Hematopoietic multipotent progenitor cell treated with erythropoietin and hydrocortisone succinate and interleukin-3 and kit ligand, for 6 days (in vitro differentiated cells): Measurements from ENCODE around the gene KRTAP4-5.
"Not testable (repeated sequence)": the region's sequence is repeated elsewhere in the genome, so short reads cannot be mapped to it uniquely, and the experiment has no call there.

Experiments
- DNase-seq: peaks from one replicate; pipeline ENCODE4 v3.0.0-alpha.2; 2015

The KRTAP4-5 gene

GRCh38 chr17:41149652-41149985, at the start of gene KRTAP4-5:
Gene KRTAP4-5, minus strand, starts transcription at chr17:41149825. Its CDS starts 58 bp downstream, at chr17:41149767.
- DNase-seq, result no peak

- DNase-seq, result no peak
These were observed 46.4 kb upstream of the KRTAP4-5 start for GRCh38 chr17:41196068-41196467.

GRCh38 chr17:41190328-41190727, 40.7 kb upstream of the KRTAP4-5 start:
- DNase-seq, result no peak

DNA sequence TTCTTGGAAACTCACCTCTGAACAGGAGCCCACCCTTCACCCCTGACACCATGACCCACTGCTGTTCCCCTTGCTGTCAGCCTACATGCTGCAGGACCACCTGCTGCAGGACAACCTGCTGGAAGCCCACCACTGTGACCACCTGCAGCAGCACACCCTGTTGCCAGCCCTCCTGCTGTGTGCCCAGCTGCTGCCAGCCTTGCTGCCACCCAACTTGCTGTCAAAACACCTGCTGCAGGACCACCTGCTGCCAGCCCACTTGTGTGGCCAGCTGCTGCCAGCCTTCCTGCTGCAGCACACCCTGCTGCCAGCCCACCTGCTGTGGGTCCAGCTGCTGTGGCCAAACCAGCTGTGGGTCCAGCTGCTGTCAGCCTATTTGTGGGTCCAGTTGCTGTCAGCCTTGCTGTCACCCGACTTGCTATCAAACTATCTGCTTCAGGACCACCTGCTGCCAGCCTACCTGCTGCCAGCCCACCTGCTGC, 40.3 kb upstream of the KRTAP4-5 start, which contains the start of gene KRTAP9-1:
Gene KRTAP9-1 (plus strand): TSS at position 51 of the 482 bp plus-strand sequence. CDS start 0 bp downstream, at position 51.
- DNase-seq, result not testable (repeated sequence)

GRCh38 chr17:41186872-41187271, 37.2 kb upstream of the KRTAP4-5 start:
- no peak for DNase-seq

DNA sequence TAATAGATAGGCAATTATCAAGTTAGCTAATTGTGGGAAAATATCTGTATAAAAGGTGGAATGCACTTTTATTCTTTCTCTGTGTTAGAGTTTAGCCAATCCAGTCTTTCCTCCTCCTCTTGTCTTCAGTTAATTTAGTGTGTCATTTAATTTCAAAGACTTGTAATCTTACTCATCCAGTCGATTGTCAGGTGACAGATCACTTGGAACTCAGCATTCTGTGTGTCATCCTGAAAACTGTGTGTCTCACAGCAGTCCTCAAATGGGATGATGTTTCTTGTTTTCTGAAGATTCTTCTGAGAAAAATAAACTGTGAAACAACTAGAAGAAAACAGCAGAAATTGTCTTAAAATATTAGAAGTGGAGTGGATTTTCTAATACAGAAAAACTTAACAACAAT, 35.4 kb upstream of the KRTAP4-5 start:
- DNase-seq, result no peak

- no peak for DNase-seq
These were observed 34.9 kb upstream of the KRTAP4-5 start, which contains the start of gene KRTAP4-1 for GRCh38 chr17:41184480-41184961. Gene KRTAP4-1, minus strand, starts transcription at chr17:41184911. Its CDS starts 57 bp downstream, at chr17:41184854.

DNA sequence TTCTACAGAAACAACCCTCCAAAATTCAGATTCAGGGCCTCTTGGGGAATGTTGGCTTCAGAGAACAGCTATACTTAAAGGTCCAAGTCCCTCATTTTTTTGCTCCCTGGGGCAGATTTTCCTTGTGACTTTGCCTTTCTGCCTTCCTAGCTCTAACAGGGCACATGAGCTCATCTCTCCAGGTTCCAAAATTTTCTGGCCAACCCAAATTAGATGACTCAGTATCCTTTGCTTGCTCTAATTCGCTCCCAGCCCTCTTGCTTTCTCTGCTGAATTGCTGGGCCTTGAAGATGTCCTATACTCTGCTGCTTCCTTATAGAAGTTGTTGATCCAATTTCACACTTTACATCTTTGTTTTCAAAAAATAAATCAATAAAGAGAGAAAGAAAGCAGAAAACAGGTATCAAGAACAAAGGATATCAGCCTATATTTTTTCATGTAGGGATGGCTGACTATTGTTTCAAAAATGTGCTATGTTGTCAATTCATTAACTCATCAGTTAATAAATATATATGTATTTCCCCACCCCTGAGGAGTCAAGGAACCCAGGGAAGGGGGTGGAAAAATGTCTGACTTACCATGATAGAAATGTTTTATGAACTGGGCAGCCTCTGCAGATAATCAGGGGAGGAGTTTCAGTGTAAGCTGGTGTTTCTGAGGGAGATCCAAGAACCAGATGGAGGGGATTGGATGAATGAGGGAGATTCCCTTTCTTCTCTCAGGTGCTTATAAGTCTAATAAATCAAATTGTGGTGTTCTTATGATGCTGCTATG, 29.4 kb upstream of the KRTAP4-5 start:
- no peak for DNase-seq

- no peak for DNase-seq
These were observed 28.7 kb upstream of the KRTAP4-5 start for GRCh38 chr17:41178341-41178740.

DNA sequence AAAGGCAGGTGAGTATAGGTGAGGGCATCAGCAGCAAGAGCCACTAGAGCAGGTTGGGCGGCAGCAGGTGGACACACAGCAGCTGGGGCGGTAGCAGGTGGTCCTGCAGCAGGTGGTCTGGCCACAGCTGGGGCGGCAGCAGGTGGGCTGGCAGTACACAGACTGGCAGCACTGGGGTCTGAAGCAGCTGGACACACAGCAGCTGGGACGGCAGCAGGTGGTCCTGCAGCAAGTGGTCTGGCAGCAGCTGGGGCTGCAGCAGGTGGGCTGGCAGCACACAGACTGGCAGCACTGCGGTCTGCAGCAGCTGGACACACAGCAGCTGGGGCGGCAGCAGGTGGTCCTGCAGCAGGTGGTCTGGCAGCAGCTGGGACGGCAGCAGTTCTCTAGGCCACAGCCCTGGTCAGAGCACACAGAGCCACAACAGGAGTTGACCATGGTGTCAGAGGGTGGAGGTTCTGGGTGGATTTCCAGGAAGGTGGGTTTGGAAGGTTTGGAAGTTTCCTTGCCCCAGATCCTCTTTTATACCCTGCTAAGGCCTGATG, 28.2 kb upstream of the KRTAP4-5 start, which contains the start of gene KRTAP4-2:
Gene KRTAP4-2 (minus strand): TSS at position 495 of the 545 bp plus-strand sequence. CDS start 57 bp downstream, at position 438.
- no peak for DNase-seq

DNA sequence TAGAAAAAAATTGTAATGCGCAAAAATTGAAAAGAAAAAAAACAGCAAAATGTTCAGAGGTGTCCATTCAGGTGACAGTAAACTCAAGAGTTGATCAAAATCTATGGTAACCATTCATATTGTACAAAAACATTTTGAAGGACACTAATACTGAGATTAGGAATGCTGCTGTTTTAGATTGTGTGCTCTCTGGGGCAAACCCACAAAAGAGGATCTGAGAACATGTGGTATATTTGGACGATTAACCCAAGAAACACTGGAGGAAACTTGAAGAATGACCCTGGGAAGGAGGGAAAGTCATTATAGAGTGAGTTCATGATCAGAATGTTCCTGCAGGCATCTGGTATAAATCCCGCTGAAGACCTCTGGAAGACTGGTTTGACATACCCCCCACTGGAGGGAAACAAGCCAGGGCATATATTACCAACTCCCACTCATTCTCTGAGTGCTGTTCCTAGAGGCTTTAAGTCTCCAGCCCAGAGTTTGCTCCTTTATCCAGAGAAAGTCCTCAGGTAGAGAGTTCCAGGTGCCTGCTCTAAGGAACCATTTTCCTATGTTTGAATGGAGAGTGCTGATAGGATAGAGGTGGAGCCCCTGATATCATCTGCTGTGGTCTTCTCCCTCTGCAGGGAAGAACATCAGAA, 27.2 kb upstream of the KRTAP4-5 start:
- DNase-seq, result no peak

- DNase-seq, result no peak
These were observed 22.3 kb upstream of the KRTAP4-5 start for GRCh38 chr17:41171886-41172285.

DNA sequence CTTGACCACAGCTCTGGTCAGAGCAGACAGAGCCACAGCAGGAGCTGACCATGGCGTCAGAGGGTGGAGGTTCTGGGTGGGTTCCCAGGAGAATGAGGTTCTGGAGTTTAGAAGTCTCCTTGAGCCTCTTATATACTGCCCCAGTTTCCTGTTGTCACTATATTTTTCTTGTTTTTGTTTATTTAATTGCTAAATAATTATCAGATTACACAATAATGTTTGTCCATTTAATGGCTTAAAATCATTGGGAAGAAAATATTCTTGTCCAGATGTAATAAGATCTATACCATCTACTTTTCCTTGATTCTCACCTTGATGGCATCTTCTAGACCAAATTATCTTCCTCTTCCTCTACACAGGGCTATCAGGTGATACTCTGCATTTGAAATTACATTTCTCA, 18.5 kb upstream of the KRTAP4-5 start, which contains the start of gene KRTAP4-3:
Gene KRTAP4-3 (minus strand): TSS at position 101 of the 400 bp plus-strand sequence. CDS start 49 bp downstream, at position 52.
- no peak for DNase-seq

GRCh38 chr17:41167561-41167960, 17.9 kb upstream of the KRTAP4-5 start:
- no peak for DNase-seq

- DNase-seq, result no peak
These were observed 14.2 kb upstream of the KRTAP4-5 start for GRCh38 chr17:41163828-41164227.

DNA sequence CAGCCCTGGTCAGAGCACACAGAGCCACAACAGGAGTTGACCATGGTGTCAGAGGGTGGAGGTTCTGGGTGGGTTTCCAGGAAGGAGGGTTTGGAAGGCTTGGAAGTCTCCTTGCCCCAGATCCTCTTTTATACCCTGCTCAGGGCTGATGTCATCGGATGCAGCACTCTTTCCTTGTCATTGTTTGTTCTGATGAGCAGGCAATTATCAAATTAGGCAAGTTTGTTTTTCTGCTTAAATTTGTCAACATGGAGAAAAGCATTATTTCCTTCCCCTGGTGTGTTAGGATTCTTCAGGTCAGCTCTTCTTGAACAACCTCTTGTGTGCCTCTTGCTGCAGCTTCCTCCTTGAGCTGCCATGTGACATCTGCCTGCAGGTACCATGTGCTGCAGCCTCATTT, 11.0 kb upstream of the KRTAP4-5 start, which contains the start of gene KRTAP4-4:
Gene KRTAP4-4 (minus strand): TSS at position 101 of the 400 bp plus-strand sequence. CDS start 57 bp downstream, at position 44.
- no peak for DNase-seq

GRCh38 chr17:41160190-41160589, 10.6 kb upstream of the KRTAP4-5 start:
- DNase-seq, result not testable (repeated sequence)

DNA sequence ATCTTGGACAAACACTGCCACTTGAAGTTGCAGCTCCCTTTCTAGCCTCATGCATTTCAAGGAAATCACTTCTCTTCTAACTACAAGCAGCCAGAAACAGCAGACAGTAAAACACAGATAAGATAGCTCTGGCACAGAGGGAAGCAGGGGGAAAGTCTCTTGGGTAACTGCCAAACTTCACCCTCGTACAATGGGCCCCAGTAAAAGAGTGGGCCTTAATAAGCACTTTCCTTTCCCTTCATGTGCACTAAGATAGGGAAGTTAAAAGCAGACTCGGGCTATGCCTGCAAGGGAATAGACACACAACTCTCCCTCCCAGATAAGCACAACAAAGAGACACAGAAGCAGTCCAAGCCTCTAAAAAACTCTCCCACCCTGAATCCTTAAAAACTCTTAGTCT, 4.2 kb upstream of the KRTAP4-5 start:
- DNase-seq, result peak; percentile 45

GRCh38 chr17:41151525-41151924, 1.9 kb upstream of the KRTAP4-5 start:
- DNase-seq, result no peak

GRCh38 chr17:41150026-41150425, 401 bp upstream of the KRTAP4-5 start:
- DNase-seq, result no peak

DNA sequence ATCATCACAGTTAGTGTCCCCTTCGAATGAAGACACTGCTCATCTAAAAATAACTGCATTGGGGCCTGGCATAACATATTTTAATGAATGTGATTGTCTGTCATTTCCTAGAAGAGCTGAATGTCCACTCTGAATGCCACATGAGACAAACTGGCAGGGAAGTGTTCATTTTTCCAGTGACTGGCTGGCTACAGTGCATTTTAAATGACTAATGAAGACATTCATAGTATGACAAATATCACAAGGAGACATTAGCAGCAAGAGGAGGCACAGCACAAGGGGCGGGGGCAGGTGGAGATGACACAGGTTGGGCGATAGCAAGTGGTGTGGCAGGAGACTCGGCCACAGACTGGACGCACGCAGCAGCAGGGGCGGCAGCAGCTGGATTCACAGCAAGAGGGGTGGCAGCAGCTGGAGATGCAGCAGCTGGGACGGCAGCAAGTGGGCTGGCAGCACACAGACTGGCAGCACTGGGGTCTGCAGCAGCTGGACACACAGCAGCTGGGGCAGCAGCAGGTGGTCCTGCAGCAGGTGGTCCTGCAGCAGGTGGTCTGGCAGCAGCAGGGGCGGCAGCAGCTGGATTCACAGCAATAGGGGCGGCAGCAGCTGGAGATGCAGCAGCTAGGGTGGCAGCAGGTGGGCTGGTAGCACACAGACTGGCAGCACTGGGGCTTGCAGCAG, 514 bp downstream of the KRTAP4-5 start:
- not testable (repeated sequence) for DNase-seq

DNA sequence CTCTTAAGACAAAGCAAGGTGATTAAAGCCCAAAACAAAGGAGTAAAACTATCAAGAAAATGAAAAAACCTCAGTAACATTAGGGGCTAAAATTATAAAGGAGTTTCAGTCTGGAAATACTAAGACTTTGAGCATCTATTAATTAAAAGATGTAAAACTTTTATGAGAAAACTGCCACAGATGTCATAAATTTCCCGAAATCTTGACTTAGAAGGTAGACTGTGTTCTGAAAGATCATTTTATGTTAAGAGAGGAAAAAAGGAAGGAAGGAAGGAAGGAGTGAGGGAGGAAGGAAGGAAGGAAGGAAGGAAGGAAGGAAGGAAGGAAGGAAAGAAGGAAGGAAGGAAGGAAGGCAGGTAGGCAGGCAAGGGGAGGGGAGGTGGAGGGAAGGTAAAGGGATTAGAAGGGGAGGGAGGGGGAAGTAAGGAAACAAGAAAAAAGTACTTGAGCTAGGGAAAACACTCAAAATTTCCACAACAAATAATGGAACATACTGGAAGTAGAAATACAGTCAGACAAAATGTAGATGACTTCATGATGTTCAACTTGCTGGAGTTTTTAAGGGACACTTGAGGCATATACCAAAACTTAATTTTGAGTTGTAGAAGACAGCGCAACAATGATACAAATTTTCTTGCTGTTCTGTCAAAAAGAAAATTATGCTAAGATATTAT, 2.0 kb downstream of the KRTAP4-5 start:
- DNase-seq, result no peak
